WTC11 (cell line): Measurements from ENCODE around the gene FAM53A. TPM values are rescaled to one million over a fixed set of nuclear protein-coding genes. Genes with fewer than 3 reads are reported as not detected.
A peak's percentile ranks its signal among the peaks of the same experiment; 100 is the strongest.

Experiments
- ATAC-seq: fragments of 200-7000 bp; cut with Tn5 transposase; 2 replicates; pipeline ENCODE4 v1.10.0; 2021; ENCODE audit warnings: mild to moderate bottlenecking, moderate library complexity
- CTCF ChIA-PET: fragments of 300-600 bp; sonication (Branson Sonifier 250); formaldehyde crosslinking; loops from one replicate; lab custom pipeline; 2021; ENCODE audit warnings: antibody characterized with exemption; lab: Charles Lee
- POLR2A ChIA-PET: fragments of 350-600 bp; sonication (Branson Sonifier 250); formaldehyde crosslinking; loops from one replicate; lab custom pipeline; 2021; ENCODE audit warnings: antibody characterized with exemption; lab: Charles Lee
- DNase-seq: peaks from one replicate; pipeline ENCODE4 v3.0.0; 2021; ENCODE audit warnings: low spot score
- H3K27ac Mint-ChIP-seq: 2 replicates; pipeline ENCODE4 v1.8.0; 2021; ENCODE audit warnings: mixed read lengths
- H3K27me3 Mint-ChIP-seq: 2 replicates; pipeline ENCODE4 v1.8.0; 2021; ENCODE audit warnings: low read depth, mild to moderate bottlenecking, moderate library complexity, mixed read lengths
- H3K36me3 Mint-ChIP-seq: 2 replicates; pipeline ENCODE4 v1.8.0; 2021; ENCODE audit warnings: mixed read lengths
- H3K4me1 Mint-ChIP-seq: 2 replicates; pipeline ENCODE4 v1.8.0; 2022; ENCODE audit warnings: mixed read lengths
- H3K4me3 Mint-ChIP-seq: 2 replicates; pipeline ENCODE4 v1.8.0; 2021; ENCODE audit warnings: mild to moderate bottlenecking, moderate library complexity, mixed read lengths
- H3K9me3 Mint-ChIP-seq: 2 replicates; pipeline ENCODE4 v1.8.0; 2021; ENCODE audit warnings: mixed read lengths
- CDX4 ChIP-seq: fragments of 250-450 bp; sonication (Bioruptor Pico); IDR thresholded peaks from 2 replicates; pipeline ENCODE4 v1.9.0; 2021; ENCODE audit warnings: moderate library complexity, mild to moderate bottlenecking, inconsistent platforms, borderline replicate concordance
- ETV6 ChIP-seq: sonication (generic); formaldehyde crosslinking; IDR thresholded peaks from 2 replicates; pipeline ENCODE4 v1.8.1; 2022; ENCODE audit warnings: mild to moderate bottlenecking, missing genetic modification reagents
- FOXK1 ChIP-seq: sonication (generic); formaldehyde crosslinking; IDR thresholded peaks from 2 replicates; pipeline ENCODE4 v1.8.0; 2022; ENCODE audit warnings: mild to moderate bottlenecking, moderate library complexity, missing genetic modification reagents
- GTF2I ChIP-seq: fragments of 250-450 bp; sonication (Bioruptor Pico); conservative IDR thresholded peaks from 2 replicates; pipeline ENCODE4 v1.4.0; 2021; ENCODE audit warnings: mild to moderate bottlenecking
- HMGA2 ChIP-seq: fragments of 250-450 bp; sonication (Bioruptor Pico); IDR thresholded peaks from 2 replicates; pipeline ENCODE4 v1.4.0; 2021; ENCODE audit warnings: mild to moderate bottlenecking, moderate library complexity
- IRF2 ChIP-seq: sonication (generic); formaldehyde crosslinking; IDR thresholded peaks from 2 replicates; pipeline ENCODE4 v1.8.0; 2022; ENCODE audit warnings: low read depth, missing genetic modification reagents, borderline replicate concordance
- JUN ChIP-seq: sonication (generic); formaldehyde crosslinking; IDR thresholded peaks from 2 replicates; pipeline ENCODE4 v1.8.0; 2023; ENCODE audit warnings: mild to moderate bottlenecking, missing genetic modification reagents
- NFYB ChIP-seq: sonication (generic); formaldehyde crosslinking; conservative IDR thresholded peaks from 2 replicates; pipeline ENCODE4 v1.8.0; 2022; ENCODE audit warnings: low read depth, missing genetic modification reagents
- RELA ChIP-seq: sonication (generic); formaldehyde crosslinking; IDR thresholded peaks from 2 replicates; pipeline ENCODE4 v1.8.1; 2022; ENCODE audit warnings: missing genetic modification reagents, mild to moderate bottlenecking, borderline replicate concordance
- TCF7 ChIP-seq: sonication (generic); formaldehyde crosslinking; IDR thresholded peaks from 2 replicates; pipeline ENCODE4 v1.8.0; 2022; ENCODE audit warnings: mild to moderate bottlenecking, low read depth, missing genetic modification reagents, moderate library complexity
- ZNF263 ChIP-seq: sonication (generic); formaldehyde crosslinking; IDR thresholded peaks from 2 replicates; pipeline ENCODE4 v1.8.1; 2022; ENCODE audit warnings: low read depth, mild to moderate bottlenecking, moderate library complexity, missing genetic modification reagents
- ZNF317 ChIP-seq: sonication (generic); formaldehyde crosslinking; IDR thresholded peaks from 2 replicates; pipeline ENCODE4 v1.8.1; 2023; ENCODE audit warnings: low read depth, mild to moderate bottlenecking, moderate library complexity, missing genetic modification reagents, borderline replicate concordance
- ZNF423 ChIP-seq: fragments of 250-450 bp; sonication (Bioruptor Pico); IDR thresholded peaks from 2 replicates; pipeline ENCODE4 v2.1.2; 2022; ENCODE audit warnings: mild to moderate bottlenecking, moderate library complexity
- total RNA-seq: library from RNA; stranded (reverse); gene quantifications from 3 replicates; pipeline ENCODE4 v1.2.3, GENCODE V29; 2021
- TF ChIP-seq, protein P1 (sequence below): fragments of 250-450 bp; sonication (Bioruptor Pico); IDR thresholded peaks from 2 replicates; pipeline ENCODE4 v1.9.0; 2021; ENCODE audit warnings: mild to moderate bottlenecking
- TF ChIP-seq, protein P2 (sequence below): fragments of 200-600 bp; IDR thresholded peaks from 2 replicates; pipeline ENCODE4 v1.8.0; 2022; ENCODE audit warnings: antibody characterized with exemption
- TF ChIP-seq, protein P3 (sequence below): sonication (generic); formaldehyde crosslinking; IDR thresholded peaks from 2 replicates; pipeline ENCODE4 v1.8.1; 2023; ENCODE audit warnings: mild to moderate bottlenecking, missing genetic modification reagents, moderate library complexity
- TF ChIP-seq, protein P4 (sequence below): sonication (generic); formaldehyde crosslinking; IDR thresholded peaks from 2 replicates; pipeline ENCODE4 v1.8.1; 2022; ENCODE audit warnings: low read depth, missing genetic modification reagents, borderline replicate concordance
- TF ChIP-seq, protein P5 (sequence below): sonication (generic); formaldehyde crosslinking; IDR thresholded peaks from 2 replicates; pipeline ENCODE4 v1.8.0; 2022; ENCODE audit warnings: mild to moderate bottlenecking, missing genetic modification reagents

Gene FAM53A
- total RNA-seq, 1 experiment from 2014 or later = 2.9 TPM

DNA sequence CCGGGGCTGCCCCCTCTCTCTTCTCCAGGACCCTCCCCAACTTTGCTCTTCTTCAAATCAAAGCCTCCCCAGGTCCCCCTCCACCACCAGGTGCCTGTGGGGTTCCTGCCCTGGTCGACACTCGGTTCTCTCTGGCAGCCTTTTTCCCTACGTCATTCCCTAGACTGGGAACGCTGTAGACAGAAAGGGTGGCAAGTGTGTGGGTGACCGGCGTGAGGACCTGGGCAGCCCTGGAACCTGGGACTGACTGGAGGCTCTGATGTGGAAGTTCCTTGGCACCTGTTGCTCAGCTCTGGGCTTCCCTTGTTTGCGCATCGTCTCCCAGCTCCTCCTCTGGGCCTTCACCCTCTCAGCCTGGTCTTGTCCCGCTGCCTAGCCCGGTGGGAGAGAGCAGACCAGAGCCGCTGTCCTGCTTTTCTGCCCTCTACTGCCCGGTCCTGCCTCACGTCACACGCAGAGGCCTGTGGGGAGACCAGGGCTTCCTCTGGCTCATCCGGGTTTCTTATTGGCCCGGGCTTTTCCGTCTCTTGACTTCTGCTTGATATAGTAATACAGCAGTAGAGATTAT, 38.5 kb upstream of the FAM53A start:
- CTCF ChIA-PET = interaction anchor here (1.0 to 2.2 kb wide), 2 partner anchors 26 to 29 kb away, joined by 4 to 13 read pairs; no protein-coding TSS in a partner anchor
- H3K36me3 Mint-ChIP-seq = peaks cover 54% of the 10 kb centered on the region
- H3K27ac Mint-ChIP-seq = peak overlapping the region; percentile 78
- H3K9me3 Mint-ChIP-seq = no peaks in the 10 kb centered on the region
- POLR2A ChIA-PET = interaction anchor here (0.7 kb wide), 1 partner anchor 120 kb away, joined by 3 read pairs; no protein-coding TSS in a partner anchor
- peak overlapping the region; percentile 96 for H3K4me3 Mint-ChIP-seq
- DNase-seq = no peak
- no peak for TF ChIP-seq FOXK1 (CRISPR knock-in tag)
- TF ChIP-seq, all 79 proteins: peak for 0
- ATAC-seq = no peak
- Mint-ChIP-seq H3K27me3 (no peaks in the 10 kb centered on the region), H3K4me1 (peaks cover 28% of the 10 kb centered on the region)

- H3K36me3 Mint-ChIP-seq = peaks cover 47% of the 10 kb centered on the region
- POLR2A ChIA-PET = interaction anchor here (0.9 to 1.7 kb wide), 4 partner anchors 8 to 28 kb away, joined by 3 to 16 read pairs (median 4); partner anchors contain the start of gene SLBP
- DNase-seq = no peak
Observed at GRCh38 chr4:1721666-1722550, 37.8 kb upstream of the FAM53A start.

DNA sequence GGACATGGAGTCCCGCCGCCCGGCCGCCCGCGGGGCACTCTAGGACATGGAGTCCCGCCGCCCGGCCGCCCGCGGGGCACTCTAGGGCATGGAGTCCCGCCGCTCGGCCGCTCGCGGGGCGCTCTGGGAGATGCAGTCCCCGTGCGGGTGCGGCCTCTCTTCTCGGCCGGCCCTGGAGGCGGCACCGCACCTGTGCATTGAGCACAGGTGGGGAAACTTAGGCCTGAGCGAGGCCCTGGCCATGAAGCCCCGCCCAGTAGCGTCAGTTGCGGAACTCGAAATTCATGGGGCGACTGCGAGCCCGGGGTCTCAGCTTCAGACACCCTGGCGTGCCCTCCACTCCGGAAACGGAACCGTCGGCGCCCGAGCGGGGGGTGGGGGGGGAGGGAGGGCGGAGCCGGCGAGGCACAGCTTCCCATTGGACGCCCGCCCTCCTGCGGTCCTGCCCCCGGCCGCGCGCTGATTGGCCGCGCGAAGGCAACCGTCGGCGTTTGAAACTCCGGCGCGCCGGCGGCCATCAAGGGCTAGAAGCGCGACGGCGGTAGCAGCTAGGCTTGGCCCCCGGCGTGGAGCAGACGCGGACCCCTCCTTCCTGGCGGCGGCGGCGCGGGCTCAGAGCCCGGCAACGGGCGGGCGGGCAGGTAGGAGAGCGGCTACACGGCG, 37.0 kb upstream of the FAM53A start, which contains the start of the genes TACC3 and TMEM129:
Gene TACC3 (plus strand): TSS at position 519 of the 663 bp plus-strand sequence. CDS start 1,901 bp downstream, outside the sequence.
Gene TMEM129 (minus strand): TSS at position 321 of the 663 bp plus-strand sequence. CDS start 486 bp downstream, outside the sequence.
- peak; percentile 97 for DNase-seq
- Mint-ChIP-seq H3K4me3 (peak within 1 kb of the TSS; percentile 96), H3K4me1 (peaks cover 23% of the 10 kb centered on the region), H3K27me3 (no peaks in the 10 kb centered on the region), H3K27ac (peak within 1 kb of the TSS; percentile 96), H3K9me3 (no peaks in the 10 kb centered on the region), H3K36me3 (peaks cover 39% of the 10 kb centered on the region)
- peak; percentile 90 for ATAC-seq
- POLR2A ChIA-PET = interaction anchor here (0.5 to 1.7 kb wide), 6 partner anchors 9 to 560 kb away, joined by 3 to 16 read pairs (median 4); partner anchors contain the start of gene SLBP
- CTCF ChIA-PET = interaction anchor here (0.6 to 4.3 kb wide), 12 partner anchors 9 to 366 kb away, joined by 3 to 30 read pairs (median 4); partner anchors contain the start of gene SLBP
- TF ChIP-seq JUN (CRISPR knock-in tag) (no peak), GTF2I (CRISPR knock-in tag) (no peak), CDX4 (CRISPR knock-in tag) (no peak), TCF7 (CRISPR knock-in tag) (no peak), IRF2 (CRISPR knock-in tag) (no peak), ZNF317 (CRISPR knock-in tag) (no peak)
- TF ChIP-seq, protein P1, sequence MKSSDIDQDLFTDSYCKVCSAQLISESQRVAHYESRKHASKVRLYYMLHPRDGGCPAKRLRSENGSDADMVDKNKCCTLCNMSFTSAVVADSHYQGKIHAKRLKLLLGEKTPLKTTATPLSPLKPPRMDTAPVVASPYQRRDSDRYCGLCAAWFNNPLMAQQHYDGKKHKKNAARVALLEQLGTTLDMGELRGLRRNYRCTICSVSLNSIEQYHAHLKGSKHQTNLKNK (CRISPR knock-in tag) = no peak
- TF ChIP-seq, protein P2, sequence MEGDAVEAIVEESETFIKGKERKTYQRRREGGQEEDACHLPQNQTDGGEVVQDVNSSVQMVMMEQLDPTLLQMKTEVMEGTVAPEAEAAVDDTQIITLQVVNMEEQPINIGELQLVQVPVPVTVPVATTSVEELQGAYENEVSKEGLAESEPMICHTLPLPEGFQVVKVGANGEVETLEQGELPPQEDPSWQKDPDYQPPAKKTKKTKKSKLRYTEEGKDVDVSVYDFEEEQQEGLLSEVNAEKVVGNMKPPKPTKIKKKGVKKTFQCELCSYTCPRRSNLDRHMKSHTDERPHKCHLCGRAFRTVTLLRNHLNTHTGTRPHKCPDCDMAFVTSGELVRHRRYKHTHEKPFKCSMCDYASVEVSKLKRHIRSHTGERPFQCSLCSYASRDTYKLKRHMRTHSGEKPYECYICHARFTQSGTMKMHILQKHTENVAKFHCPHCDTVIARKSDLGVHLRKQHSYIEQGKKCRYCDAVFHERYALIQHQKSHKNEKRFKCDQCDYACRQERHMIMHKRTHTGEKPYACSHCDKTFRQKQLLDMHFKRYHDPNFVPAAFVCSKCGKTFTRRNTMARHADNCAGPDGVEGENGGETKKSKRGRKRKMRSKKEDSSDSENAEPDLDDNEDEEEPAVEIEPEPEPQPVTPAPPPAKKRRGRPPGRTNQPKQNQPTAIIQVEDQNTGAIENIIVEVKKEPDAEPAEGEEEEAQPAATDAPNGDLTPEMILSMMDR = no peak

More at GRCh38 chr4:1721666-1722550, 37.8 kb upstream of the FAM53A start:
- H3K4me3 Mint-ChIP-seq = peak overlapping the region; percentile 96
- peaks cover 28% of the 10 kb centered on the region for H3K4me1 Mint-ChIP-seq
- H3K27ac Mint-ChIP-seq = peak overlapping the region; percentile 76
- TF ChIP-seq RELA (CRISPR knock-in tag) = 0 out of 2 replicates have a peak, but pooled peaks have one; percentile 7
- TF ChIP-seq, protein P3, sequence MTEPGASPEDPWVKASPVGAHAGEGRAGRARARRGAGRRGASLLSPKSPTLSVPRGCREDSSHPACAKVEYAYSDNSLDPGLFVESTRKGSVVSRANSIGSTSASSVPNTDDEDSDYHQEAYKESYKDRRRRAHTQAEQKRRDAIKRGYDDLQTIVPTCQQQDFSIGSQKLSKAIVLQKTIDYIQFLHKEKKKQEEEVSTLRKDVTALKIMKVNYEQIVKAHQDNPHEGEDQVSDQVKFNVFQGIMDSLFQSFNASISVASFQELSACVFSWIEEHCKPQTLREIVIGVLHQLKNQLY (CRISPR knock-in tag) = 0 out of 2 replicates have a peak, but pooled peaks have one; percentile 20
- no peak for TF ChIP-seq ZNF263 (CRISPR knock-in tag)
- TF ChIP-seq ETV6 (CRISPR knock-in tag) = no peak
- TF ChIP-seq HMGA2 (CRISPR knock-in tag) = no peak
- TF ChIP-seq, protein P4, sequence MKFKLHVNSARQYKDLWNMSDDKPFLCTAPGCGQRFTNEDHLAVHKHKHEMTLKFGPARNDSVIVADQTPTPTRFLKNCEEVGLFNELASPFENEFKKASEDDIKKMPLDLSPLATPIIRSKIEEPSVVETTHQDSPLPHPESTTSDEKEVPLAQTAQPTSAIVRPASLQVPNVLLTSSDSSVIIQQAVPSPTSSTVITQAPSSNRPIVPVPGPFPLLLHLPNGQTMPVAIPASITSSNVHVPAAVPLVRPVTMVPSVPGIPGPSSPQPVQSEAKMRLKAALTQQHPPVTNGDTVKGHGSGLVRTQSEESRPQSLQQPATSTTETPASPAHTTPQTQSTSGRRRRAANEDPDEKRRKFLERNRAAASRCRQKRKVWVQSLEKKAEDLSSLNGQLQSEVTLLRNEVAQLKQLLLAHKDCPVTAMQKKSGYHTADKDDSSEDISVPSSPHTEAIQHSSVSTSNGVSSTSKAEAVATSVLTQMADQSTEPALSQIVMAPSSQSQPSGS (CRISPR knock-in tag) = no peak
- peak; percentile 67 for TF ChIP-seq ZNF423 (CRISPR knock-in tag)
- TF ChIP-seq, protein P5, sequence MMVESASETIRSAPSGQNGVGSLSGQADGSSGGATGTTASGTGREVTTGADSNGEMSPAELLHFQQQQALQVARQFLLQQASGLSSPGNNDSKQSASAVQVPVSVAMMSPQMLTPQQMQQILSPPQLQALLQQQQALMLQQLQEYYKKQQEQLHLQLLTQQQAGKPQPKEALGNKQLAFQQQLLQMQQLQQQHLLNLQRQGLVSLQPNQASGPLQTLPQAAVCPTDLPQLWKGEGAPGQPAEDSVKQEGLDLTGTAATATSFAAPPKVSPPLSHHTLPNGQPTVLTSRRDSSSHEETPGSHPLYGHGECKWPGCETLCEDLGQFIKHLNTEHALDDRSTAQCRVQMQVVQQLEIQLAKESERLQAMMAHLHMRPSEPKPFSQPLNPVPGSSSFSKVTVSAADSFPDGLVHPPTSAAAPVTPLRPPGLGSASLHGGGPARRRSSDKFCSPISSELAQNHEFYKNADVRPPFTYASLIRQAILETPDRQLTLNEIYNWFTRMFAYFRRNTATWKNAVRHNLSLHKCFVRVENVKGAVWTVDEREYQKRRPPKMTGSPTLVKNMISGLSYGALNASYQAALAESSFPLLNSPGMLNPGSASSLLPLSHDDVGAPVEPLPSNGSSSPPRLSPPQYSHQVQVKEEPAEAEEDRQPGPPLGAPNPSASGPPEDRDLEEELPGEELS = 0 out of 2 replicates have a peak, but pooled peaks have one; percentile 10
- TF ChIP-seq NFYB = no peak
- CTCF ChIA-PET = interaction anchor here (0.9 to 4.3 kb wide), 6 partner anchors 14 to 189 kb away, joined by 3 to 30 read pairs (median 8); no protein-coding TSS in a partner anchor
- no peaks in the 10 kb centered on the region for H3K9me3 Mint-ChIP-seq
- no peak for ATAC-seq
- no peaks in the 10 kb centered on the region for H3K27me3 Mint-ChIP-seq
